Measurements from ENCODE around the gene MPP2.

GRCh38 chr17:43880420-43880991 is 26.8 kb downstream of the MPP2 start:
- TF ChIP-seq CTCF (conservative IDR thresholded peaks at IDR 0.05; ENCODE audit: low read length), result peak; percentile 81
- no peak for TF ChIP-seq EZH2phosphoT487 (IDR thresholded peaks at IDR 0.05; ENCODE audit: borderline replicate concordance, low read depth, low read length)
